ENCODE data around the gene CTDNEP1.
"Not testable (repeated sequence)": the region's sequence is repeated elsewhere in the genome, so short reads cannot be mapped to it uniquely, and the experiment has no call there.

Gene CTDNEP1

GRCh38 chr17:7243838-7244237 lies 7.7 kb downstream of the CTDNEP1 start:
- not testable (repeated sequence) for DNase-seq

DNA sequence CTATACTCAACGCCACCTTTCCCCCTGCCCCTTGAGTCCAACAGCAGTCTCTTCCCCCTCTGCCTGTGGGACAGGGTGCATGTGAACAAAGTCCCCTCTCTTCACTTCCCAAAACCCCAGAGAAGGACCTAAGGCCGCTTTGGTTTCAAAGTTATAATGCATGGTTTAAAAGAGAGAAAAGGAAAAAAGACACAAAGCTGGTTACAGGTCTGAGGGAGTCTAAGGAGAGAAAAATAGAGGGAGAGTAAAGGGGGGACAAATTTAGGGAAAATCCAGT lies 8.1 kb downstream of the CTDNEP1 start:
- no peak for DNase-seq

DNA sequence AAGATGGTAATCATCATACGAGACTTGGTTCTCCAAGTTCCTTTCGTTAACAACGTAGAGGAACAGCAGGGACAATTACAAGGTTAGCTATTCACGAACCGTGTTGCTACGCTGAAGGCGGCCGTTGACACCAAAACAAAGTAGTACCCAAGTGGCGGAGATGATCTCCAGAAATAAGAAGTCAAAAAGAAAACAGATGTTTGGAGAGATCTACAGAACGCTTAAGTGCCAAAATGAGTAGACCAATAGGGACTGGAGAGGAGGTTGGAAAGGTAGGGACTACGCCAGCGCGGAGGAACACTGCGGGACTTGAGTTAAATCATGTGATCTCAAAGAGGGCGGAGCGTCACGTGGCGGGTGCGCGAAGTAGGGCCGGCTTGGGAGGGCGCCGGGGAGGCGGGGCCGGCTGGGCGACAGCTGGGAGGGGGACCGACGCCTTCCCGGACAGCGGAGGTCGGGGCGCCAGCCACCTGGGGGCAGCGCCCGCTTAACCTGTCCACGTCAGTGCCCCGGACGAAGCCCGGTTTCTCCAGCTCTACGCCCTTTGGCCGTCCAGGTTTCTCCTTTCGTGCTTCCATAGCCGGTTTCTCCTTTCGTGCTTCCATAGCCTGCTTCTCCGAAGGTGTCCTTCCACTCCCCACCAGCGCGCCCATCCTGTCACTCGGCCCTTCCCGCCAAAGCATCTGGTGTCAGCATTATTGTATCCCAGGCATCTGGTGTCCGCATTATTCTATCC lies 8.6 kb downstream of the CTDNEP1 start:
- peak; percentile 95 for DNase-seq

GRCh38 chr17:7241783-7242716 lies 9.5 kb downstream of the CTDNEP1 start, which contains the start of gene GABARAP:
GABARAP (minus strand) TSS chr17:7242449; CDS start chr17:7242330, 119 bp downstream.
- peak; percentile 89 for DNase-seq

DNA sequence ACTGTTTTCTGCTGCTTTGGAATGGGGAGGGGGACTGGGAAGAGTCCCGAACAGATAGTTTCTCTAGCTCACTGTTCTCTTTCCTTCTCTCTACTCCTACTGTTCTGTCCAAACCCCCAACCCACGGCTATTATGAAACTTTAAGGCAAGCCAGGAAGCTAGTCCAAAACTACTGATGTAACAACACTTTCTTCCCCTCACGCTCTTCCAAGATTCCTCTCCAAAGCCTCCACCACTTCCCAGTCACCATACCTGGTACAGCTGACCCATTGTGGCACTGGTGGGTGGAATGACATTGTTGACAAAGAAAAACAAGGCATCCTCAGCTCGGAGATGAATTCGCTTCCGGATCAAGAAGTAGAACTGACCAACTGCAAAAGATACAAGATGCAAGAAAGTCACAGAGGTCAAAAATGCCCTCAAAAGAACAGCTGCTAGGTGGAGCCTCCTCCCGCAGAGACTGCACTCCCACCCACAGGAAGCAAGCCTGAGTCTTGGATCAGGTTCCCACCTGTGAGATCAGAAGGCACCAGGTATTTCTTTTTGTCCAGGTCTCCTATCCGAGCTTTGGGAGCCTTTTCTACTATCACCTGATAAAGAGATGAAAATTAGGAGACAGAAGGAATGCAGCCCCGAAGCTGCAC lies 10.3 kb downstream of the CTDNEP1 start:
- peak; percentile 37 for DNase-seq

GRCh38 chr17:7240375-7240774 lies 11.2 kb downstream of the CTDNEP1 start:
- no peak for DNase-seq

- peak; percentile 98 for DNase-seq
Observed at GRCh38 chr17:7239091-7240027, 12.2 kb downstream of the CTDNEP1 start, which contains the start of gene PHF23. PHF23 (minus strand) TSS chr17:7239457; CDS start chr17:7239279, 178 bp downstream.

DNA sequence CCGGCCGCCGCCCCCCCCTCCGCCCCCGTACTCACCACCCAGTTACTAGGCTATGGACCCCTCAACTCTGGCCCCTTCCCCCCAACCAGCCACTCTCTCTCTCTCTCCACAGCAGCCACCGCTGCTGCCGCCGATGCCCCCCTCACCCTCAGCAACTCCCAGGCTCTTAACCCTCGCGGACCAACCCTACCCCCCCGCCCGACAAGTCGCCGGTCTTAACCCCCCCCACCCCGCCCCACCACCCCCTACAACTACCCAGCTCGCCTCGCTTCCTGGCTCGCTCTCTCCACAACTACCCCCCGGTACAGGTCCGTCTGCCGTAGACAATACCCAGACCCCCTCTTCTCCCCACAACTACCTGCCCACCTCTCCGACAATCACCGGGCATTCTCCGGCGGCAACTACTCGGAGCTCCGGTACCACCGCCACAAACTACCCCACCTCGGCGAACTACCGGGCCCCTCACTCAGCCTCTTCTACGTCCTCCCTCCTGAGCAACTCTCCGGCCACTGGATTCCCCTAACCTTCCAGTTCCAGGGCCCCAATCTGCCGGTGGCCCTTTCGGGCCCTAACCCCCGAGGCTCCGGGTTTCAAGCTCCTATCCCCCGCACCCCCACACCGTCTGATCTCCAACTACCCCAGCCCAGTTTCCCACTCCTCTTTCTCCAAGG lies 13.0 kb downstream of the CTDNEP1 start:
- peak; percentile 52 for DNase-seq

- peak; percentile 76 for DNase-seq
Observed at GRCh38 chr17:7237761-7238419, 13.6 kb downstream of the CTDNEP1 start.

DNA sequence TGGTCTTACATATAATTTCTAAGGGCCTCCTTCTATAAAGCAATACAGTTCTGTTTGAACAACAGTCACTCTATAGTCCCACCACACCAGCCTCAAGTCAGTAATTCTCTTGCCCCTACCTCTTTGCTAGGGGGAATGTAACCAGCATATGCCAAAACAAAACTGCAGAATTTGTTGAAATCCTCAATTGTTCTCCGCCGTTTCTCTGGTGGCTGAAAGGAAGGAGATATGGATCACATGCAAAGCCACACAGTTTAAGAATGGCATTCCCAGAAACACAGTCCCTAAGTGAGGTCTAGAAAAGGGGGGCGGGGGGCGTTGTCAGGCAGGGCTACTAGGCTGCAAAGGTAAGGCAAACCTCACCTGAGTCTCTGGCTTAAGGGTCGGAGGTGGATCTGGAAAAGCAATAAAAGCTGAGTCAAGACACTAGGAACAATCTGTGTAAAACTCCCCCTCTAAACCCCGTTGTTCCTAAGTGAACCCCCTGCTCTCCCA lies 14.2 kb downstream of the CTDNEP1 start:
- DNase-seq, result no peak

- DNase-seq, result no peak
Observed at GRCh38 chr17:7236808-7237207, 14.7 kb downstream of the CTDNEP1 start.

GRCh38 chr17:7235693-7236665 lies 15.6 kb downstream of the CTDNEP1 start:
- no peak for DNase-seq

GRCh38 chr17:7234083-7234951 lies 17.2 kb downstream of the CTDNEP1 start, which contains the start of gene DVL2:
DVL2 (minus strand) TSS chr17:7234517; CDS start chr17:7234262, 255 bp downstream.
- peak; percentile 90 for DNase-seq

GRCh38 chr17:7233701-7234082 lies 17.8 kb downstream of the CTDNEP1 start:
- DNase-seq, result no peak

DNA sequence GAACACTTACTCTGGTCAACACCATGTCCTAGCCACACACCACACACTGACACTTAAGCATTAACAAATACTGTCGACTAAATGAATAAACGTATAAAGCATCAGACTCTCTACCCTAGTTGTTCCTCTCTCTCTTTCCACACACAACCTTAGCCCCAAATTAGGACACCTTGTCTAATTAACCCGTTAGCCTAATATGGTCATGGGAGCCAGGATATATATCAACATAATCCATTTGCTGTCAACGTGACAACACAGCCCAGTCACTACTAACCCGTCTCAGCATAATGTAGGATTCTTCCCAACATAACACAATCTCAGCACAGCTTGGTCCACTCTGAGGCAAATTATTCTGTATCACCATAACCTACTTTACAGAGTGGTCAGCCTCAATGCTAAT lies 19.4 kb downstream of the CTDNEP1 start:
- no peak for DNase-seq

DNA sequence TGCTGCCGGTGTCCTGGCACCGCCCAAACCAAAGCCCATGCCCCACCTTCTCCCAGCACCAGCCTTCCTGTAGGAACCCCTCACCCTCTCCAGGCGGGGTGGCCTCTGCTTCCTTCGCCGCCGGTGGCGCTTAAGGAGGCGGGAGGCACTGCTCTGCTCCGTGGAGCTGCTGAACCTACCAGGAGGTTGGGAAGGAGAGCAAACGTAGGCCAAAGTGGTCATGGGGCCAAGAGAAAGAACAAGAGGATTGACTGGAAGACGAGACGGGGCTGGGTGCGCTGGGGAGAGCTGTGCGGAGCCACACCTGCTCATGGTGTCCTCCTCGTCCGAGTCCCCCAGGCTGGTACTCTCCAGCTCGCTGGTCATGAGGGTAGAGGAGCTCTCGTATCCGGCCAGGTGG lies 22.0 kb downstream of the CTDNEP1 start:
- no peak for DNase-seq

DNA sequence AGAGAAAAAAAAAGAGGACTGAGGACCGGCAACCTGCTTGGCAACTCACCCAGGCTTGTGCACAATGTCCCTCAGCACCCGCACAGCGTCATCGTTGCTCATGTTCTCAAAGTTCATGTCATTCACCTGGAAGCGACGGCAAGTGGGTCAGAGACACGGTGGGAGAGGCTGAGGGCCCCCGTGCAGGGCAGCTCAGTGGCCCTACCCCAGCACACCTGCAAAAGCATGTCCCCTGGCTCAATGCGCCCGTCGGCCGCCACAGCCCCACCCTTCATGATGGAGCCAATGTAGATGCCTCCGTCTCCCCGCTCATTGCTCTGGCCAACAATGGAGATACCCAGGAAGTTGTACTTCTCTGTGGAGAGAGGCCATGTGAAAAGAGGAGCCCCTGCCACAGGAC lies 22.6 kb downstream of the CTDNEP1 start:
- DNase-seq, result no peak
